WI38 (cell line): ENCODE data around the gene MYCBPAP.

Source experiments
- H3K4me3 ChIP-seq: 2 replicates; pipeline ENCODE4 v1.5.1; 2011; ENCODE audit warnings: low read depth, mild to moderate bottlenecking, control low read depth, low read length
- TF ChIP-seq, protein P1 (sequence below): IDR thresholded peaks from 2 replicates; pipeline ENCODE4 v1.5.1; 2012; ENCODE audit warnings: low read depth, mild to moderate bottlenecking, control low read depth, low read length

Gene MYCBPAP, protein sequence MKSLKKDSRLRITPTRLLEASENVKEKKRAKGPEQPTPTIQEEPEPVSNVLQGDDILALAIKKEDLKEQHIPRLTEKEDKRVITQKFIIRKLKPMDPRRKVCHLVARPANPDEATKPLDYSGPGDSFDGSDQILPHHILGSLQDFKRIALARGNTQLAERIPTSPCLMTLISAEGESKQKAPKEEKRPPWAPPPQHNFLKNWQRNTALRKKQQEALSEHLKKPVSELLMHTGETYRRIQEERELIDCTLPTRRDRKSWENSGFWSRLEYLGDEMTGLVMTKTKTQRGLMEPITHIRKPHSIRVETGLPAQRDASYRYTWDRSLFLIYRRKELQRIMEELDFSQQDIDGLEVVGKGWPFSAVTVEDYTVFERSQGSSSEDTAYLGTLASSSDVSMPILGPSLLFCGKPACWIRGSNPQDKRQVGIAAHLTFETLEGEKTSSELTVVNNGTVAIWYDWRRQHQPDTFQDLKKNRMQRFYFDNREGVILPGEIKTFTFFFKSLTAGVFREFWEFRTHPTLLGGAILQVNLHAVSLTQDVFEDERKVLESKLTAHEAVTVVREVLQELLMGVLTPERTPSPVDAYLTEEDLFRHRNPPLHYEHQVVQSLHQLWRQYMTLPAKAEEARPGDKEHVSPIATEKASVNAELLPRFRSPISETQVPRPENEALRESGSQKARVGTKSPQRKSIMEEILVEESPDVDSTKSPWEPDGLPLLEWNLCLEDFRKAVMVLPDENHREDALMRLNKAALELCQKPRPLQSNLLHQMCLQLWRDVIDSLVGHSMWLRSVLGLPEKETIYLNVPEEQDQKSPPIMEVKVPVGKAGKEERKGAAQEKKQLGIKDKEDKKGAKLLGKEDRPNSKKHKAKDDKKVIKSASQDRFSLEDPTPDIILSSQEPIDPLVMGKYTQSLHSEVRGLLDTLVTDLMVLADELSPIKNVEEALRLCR

DNA sequence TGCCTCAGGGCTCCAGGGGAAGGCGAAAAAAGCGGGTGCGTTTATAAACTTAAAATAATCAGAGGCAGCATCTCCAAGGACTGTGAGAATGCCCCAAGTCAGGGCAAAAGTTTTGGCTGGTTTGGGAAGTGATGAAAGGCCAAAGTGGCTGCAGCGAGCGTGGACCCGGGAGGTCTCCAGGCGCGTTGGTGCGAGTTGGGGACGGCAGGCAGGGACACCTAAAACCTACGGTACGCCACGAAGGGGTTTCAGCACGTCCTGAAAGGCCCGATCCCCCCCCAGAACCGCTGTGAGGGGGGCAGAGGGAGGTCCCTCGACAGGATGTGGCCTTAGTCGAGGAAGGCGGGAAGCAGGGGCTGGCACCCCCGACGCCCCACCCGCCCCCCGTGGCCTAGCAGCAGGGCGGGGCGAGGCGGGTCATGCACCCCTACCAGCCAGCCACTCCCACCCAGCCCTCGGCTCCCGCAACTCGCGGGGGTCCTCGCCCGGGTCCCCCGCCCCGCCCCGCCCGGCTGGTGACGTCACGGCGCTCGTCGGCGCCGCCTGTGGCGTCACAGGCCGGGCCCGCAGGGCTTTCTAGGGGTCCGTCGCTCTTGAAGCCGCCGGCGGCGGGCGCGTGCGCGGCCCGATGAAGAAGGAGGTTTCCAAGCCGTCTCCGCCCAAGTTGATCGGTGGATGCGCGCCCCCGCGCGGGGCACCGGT, at the start of gene MYCBPAP:
MYCBPAP (plus strand) TSS at position 569 of the 702 bp plus-strand sequence. CDS start 236 bp downstream, outside the sequence.
- H3K4me3 ChIP-seq: peak within 1 kb of the TSS; percentile 51
- TF ChIP-seq, protein P1, sequence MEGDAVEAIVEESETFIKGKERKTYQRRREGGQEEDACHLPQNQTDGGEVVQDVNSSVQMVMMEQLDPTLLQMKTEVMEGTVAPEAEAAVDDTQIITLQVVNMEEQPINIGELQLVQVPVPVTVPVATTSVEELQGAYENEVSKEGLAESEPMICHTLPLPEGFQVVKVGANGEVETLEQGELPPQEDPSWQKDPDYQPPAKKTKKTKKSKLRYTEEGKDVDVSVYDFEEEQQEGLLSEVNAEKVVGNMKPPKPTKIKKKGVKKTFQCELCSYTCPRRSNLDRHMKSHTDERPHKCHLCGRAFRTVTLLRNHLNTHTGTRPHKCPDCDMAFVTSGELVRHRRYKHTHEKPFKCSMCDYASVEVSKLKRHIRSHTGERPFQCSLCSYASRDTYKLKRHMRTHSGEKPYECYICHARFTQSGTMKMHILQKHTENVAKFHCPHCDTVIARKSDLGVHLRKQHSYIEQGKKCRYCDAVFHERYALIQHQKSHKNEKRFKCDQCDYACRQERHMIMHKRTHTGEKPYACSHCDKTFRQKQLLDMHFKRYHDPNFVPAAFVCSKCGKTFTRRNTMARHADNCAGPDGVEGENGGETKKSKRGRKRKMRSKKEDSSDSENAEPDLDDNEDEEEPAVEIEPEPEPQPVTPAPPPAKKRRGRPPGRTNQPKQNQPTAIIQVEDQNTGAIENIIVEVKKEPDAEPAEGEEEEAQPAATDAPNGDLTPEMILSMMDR: no peak

DNA sequence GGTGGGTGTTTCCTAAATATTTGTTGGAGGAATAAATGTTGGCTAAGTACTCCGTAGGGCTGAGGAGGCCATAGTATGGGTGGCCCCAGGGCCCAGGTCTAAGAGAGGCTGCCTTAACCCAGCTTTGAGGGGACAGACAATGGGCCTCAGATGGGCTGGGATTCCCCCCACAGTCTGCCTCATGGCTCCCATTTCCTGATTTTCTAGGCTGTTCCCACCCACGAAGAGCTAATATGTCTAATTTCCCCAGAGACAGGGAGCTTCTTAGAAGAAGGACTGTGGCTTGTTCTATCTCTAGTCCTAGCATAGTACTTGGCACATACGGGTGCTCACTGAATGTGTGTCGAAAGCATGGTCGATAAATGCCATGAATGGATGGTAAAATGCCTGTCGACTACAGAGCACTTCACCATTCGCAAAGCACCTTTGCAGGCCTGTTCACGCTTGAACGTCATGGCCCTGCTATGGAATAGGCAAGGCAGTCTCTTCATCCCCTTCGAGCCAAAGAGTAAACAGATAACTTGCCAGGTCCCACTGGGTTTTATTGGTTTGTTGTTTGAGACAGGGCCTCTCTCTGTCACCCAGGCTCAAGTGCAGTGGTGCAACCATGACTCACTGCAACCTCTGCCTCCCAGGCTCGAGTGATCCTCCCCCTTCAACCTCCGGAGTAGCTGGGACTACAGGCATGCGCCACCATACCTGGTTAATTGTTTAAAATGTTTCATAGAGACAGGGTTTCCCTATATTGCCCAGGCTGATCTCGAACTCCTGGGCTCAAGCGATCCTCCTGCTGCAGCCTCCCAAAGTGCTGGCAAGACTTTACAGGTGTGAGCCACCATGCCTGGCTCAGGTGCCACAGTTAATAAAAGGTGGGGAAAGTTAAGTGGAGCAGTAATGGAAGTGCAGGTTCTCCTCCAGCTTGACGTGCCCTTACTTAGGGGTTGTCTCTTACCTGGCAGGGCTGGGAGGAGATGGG, 49.2 kb upstream of the MYCBPAP start:
- H3K4me3 ChIP-seq: no peak overlapping the region
- TF ChIP-seq, protein P1: no peak

DNA sequence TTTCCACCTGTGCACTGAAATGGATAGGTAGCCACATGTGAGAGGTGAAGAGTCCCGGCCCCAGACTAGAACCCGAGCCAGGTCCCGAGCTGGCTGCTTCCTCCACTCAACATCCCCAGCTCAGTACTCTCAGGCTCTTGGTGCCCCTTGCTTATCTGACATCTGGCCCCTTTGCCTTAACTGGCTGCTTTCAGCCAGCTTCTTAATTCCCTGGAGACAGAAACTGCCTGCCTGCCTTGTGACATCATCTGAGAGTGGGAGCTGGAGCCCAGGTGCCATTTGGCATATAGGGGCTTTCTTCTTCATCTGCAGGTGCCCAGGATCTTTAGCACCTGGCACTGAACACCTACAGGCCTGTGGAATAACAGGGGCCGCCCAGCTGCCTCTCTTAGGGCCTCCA, 48.5 kb upstream of the MYCBPAP start:
- H3K4me3 ChIP-seq: no peak overlapping the region
- TF ChIP-seq, protein P1: no peak

DNA sequence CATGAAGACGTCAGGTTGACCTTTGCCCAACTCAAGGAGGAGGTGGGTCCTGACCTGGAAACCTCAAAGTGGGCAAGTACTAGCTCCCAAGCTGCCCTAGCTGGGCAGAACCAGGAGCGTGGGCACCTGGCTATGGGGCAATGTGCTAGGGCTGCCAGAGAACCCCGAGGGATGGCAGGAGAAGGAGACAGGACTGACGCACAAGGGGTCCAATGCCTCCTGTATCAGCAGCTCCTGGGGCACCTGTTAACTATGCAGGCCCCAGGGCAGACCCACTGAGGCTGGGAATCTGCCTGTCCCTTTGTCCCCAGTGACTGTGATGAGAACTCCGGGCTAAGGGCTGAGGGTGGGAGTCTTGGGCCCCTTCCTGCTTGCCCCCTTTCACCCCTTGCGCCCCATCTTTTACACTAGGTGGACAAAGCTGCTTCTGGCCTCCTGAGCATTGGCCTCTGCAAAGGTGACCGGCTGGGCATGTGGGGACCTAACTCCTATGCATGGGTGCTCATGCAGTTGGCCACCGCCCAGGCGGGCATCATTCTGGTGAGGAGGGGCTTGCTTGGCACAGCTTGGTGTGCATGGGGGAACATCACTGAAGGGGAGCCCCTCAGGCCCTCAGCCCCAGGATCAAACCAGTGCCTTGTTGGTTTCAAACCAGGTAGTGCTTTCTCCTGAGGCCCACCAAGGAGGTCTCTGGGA, 47.3 kb upstream of the MYCBPAP start:
- H3K4me3 ChIP-seq: no peak overlapping the region
- TF ChIP-seq, protein P1: no peak

DNA sequence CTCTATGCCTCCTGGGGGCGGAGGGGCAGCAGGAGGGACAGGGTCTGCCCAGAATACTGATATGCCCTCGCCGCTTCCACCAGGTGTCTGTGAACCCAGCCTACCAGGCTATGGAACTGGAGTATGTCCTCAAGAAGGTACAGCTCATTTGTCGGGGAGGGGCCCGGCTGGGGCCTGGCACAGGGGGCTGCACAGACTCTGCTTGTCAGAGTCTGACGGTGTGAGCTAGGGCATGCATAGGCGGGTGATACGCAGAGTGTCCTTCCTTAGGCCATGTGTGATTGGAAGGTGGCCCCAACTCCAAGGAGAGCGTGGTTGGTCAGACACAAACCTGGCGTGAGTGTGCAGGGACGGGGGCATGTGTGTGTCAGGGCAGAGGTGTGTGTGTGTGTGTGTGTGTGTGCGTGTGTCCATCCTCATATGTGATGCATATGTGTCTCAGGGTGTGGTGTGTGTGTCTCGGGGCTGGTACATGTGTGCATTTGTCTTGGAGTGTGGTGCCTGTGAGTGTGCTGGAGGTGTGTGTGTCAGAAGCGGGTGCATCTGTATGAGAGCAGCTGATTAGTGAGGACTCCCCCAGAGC, 46.6 kb upstream of the MYCBPAP start:
- TF ChIP-seq, protein P1: no peak
- H3K4me3 ChIP-seq: no peak overlapping the region
